Activated naive CD8-positive, alpha-beta T cell treated with anti-CD3 and anti-CD28 coated beads, Interleukin-2, amount 10 ng/mL, durations not matched to agents 7 days and 5 days (primary cell): Measurements from ENCODE around the gene NCK2. TPM values are rescaled to one million over a fixed set of nuclear protein-coding genes. Genes with fewer than 3 reads are reported as not detected.
A peak's percentile ranks its signal among the peaks of the same experiment; 100 is the strongest.
"Not testable (repeated sequence)": the region's sequence is repeated elsewhere in the genome, so short reads cannot be mapped to it uniquely, and the experiment has no call there.

Experiments used
- ATAC-seq: fragments of 150-1000 bp; cut with Tn5 transposase; one replicate; pipeline ENCODE4 v1.10.0; 2021; ENCODE audit warnings: low read depth, moderate library complexity
- POLR2A ChIA-PET: fragments of 350-600 bp; sonication (Branson Sonifier 250); formaldehyde crosslinking; loops from one replicate; lab custom pipeline; 2021; ENCODE audit warnings: antibody characterized with exemption; lab: Charles Lee
- DNase-seq: peaks from one replicate; pipeline ENCODE4 v3.0.0; 2021
- H3K27ac Mint-ChIP-seq: one replicate; pipeline ENCODE4 v1.8.0; 2022; ENCODE audit warnings: mild to moderate bottlenecking, mixed read lengths
- H3K27me3 Mint-ChIP-seq: one replicate; pipeline ENCODE4 v1.8.0; 2022; ENCODE audit warnings: mild to moderate bottlenecking, moderate library complexity, mixed read lengths
- H3K36me3 Mint-ChIP-seq: one replicate; pipeline ENCODE4 v1.8.0; 2021; ENCODE audit warnings: mild to moderate bottlenecking, mixed read lengths
- H3K4me1 Mint-ChIP-seq: one replicate; pipeline ENCODE4 v1.8.0; 2021; ENCODE audit warnings: mixed read lengths
- H3K4me3 Mint-ChIP-seq: one replicate; pipeline ENCODE4 v1.8.0; 2022; ENCODE audit warnings: mild to moderate bottlenecking, moderate library complexity, mixed read lengths
- H3K9me3 Mint-ChIP-seq: one replicate; pipeline ENCODE4 v1.8.0; 2021; ENCODE audit warnings: mixed read lengths
- total RNA-seq, 2 experiments: library from RNA; stranded (reverse); gene quantifications; one replicate each; pipeline ENCODE4 v1.2.3, GENCODE V29; 2021

Gene NCK2
- total RNA-seq, 2 experiments from 2014 or later, result 69.6 to 70.0 TPM

- ATAC-seq, result no peak
- DNase-seq, result no peak
- no peak overlapping the region for H3K27ac Mint-ChIP-seq
- peaks cover 59% of the 10 kb centered on the region for H3K36me3 Mint-ChIP-seq
- H3K27me3 Mint-ChIP-seq, result no peaks in the 10 kb centered on the region
- no peak overlapping the region for H3K4me3 Mint-ChIP-seq
- H3K9me3 Mint-ChIP-seq, result peaks cover 4% of the 10 kb centered on the region
- POLR2A ChIA-PET, result no interaction called here
- H3K4me1 Mint-ChIP-seq, result peaks cover 26% of the 10 kb centered on the region
Measured at GRCh38 chr2:105887256-105887655, 142.5 kb downstream of the NCK2 start.

GRCh38 chr2:105888625-105889024, 143.9 kb downstream of the NCK2 start:
- POLR2A ChIA-PET, result no interaction called here
- DNase-seq, result no peak
- Mint-ChIP-seq H3K36me3 (peaks cover 56% of the 10 kb centered on the region), H3K9me3 (peaks cover 4% of the 10 kb centered on the region), H3K27me3 (no peaks in the 10 kb centered on the region), H3K27ac (no peak overlapping the region), H3K4me3 (no peak overlapping the region), H3K4me1 (peaks cover 22% of the 10 kb centered on the region)
- no peak for ATAC-seq

GRCh38 chr2:105889046-105889445, 144.3 kb downstream of the NCK2 start:
- Mint-ChIP-seq H3K36me3 (peaks cover 57% of the 10 kb centered on the region), H3K4me3 (no peak overlapping the region), H3K27me3 (no peaks in the 10 kb centered on the region), H3K4me1 (peaks cover 21% of the 10 kb centered on the region), H3K9me3 (peaks cover 4% of the 10 kb centered on the region), H3K27ac (no peak overlapping the region)
- DNase-seq, result no peak
- POLR2A ChIA-PET, result no interaction called here
- ATAC-seq, result no peak

GRCh38 chr2:105890111-105890510, 145.4 kb downstream of the NCK2 start:
- POLR2A ChIA-PET, result no interaction called here
- ATAC-seq (no peak), DNase-seq (no peak)
- Mint-ChIP-seq H3K27me3 (no peaks in the 10 kb centered on the region), H3K27ac (no peak overlapping the region), H3K4me1 (peaks cover 16% of the 10 kb centered on the region), H3K9me3 (peaks cover 4% of the 10 kb centered on the region), H3K36me3 (peaks cover 62% of the 10 kb centered on the region), H3K4me3 (no peak overlapping the region)

GRCh38 chr2:105890856-105891255, 146.1 kb downstream of the NCK2 start:
- POLR2A ChIA-PET, result no interaction called here
- Mint-ChIP-seq H3K27me3 (no peaks in the 10 kb centered on the region), H3K36me3 (peaks cover 66% of the 10 kb centered on the region), H3K9me3 (peaks cover 4% of the 10 kb centered on the region), H3K27ac (no peak overlapping the region), H3K4me1 (peaks cover 17% of the 10 kb centered on the region), H3K4me3 (no peak overlapping the region)
- ATAC-seq (no peak), DNase-seq (no peak)

- Mint-ChIP-seq H3K36me3 (peaks cover 66% of the 10 kb centered on the region), H3K4me3 (no peak overlapping the region), H3K9me3 (peaks cover 9% of the 10 kb centered on the region), H3K27ac (no peak overlapping the region), H3K27me3 (no peaks in the 10 kb centered on the region), H3K4me1 (peaks cover 12% of the 10 kb centered on the region)
- POLR2A ChIA-PET, result no interaction called here
- no peak for ATAC-seq
- no peak for DNase-seq
Measured at GRCh38 chr2:105893011-105893995, 148.6 kb downstream of the NCK2 start.

- no peak overlapping the region for H3K27ac Mint-ChIP-seq
- ATAC-seq, result no peak
Measured at GRCh38 chr2:105894327-105894944, 149.7 kb downstream of the NCK2 start.

GRCh38 chr2:105895990-105896764, 151.5 kb downstream of the NCK2 start:
- no peak overlapping the region for H3K4me3 Mint-ChIP-seq
- H3K27ac Mint-ChIP-seq, result peak overlapping the region; percentile 68
- DNase-seq (no peak), ATAC-seq (peak; percentile 58)
- H3K4me1 Mint-ChIP-seq, result peaks cover 14% of the 10 kb centered on the region
- POLR2A ChIA-PET, result no interaction called here
- H3K27me3 Mint-ChIP-seq, result no peaks in the 10 kb centered on the region
- peaks cover 68% of the 10 kb centered on the region for H3K36me3 Mint-ChIP-seq
- H3K9me3 Mint-ChIP-seq, result peaks cover 27% of the 10 kb centered on the region

More at GRCh38 chr2:105894327-105894944, 149.7 kb downstream of the NCK2 start:
- Mint-ChIP-seq H3K9me3 (peaks cover 17% of the 10 kb centered on the region), H3K4me3 (no peak overlapping the region), H3K36me3 (peaks cover 67% of the 10 kb centered on the region), H3K27me3 (no peaks in the 10 kb centered on the region), H3K4me1 (peaks cover 12% of the 10 kb centered on the region)
- no peak for DNase-seq
- POLR2A ChIA-PET, result no interaction called here

- H3K27ac Mint-ChIP-seq, result no peak overlapping the region
- ATAC-seq, result no peak
- H3K4me3 Mint-ChIP-seq, result no peak overlapping the region
- peaks cover 73% of the 10 kb centered on the region for H3K36me3 Mint-ChIP-seq
- no peaks in the 10 kb centered on the region for H3K27me3 Mint-ChIP-seq
- POLR2A ChIA-PET, result no interaction called here
- no peak for DNase-seq
- peaks cover 17% of the 10 kb centered on the region for H3K4me1 Mint-ChIP-seq
- peaks cover 30% of the 10 kb centered on the region for H3K9me3 Mint-ChIP-seq
Measured at GRCh38 chr2:105896765-105897163, 152.1 kb downstream of the NCK2 start.

GRCh38 chr2:105897694-105898093, 153.0 kb downstream of the NCK2 start:
- H3K4me3 Mint-ChIP-seq, DNase-seq, ATAC-seq, H3K27ac Mint-ChIP-seq, H3K27me3 Mint-ChIP-seq, POLR2A ChIA-PET: not testable (repeated sequence)
- peaks cover 17% of the 10 kb centered on the region for H3K4me1 Mint-ChIP-seq
- H3K9me3 Mint-ChIP-seq, result peaks cover 30% of the 10 kb centered on the region
- H3K36me3 Mint-ChIP-seq, result peaks cover 76% of the 10 kb centered on the region

GRCh38 chr2:105903051-105903674, 158.5 kb downstream of the NCK2 start:
- H3K9me3 Mint-ChIP-seq, result peaks cover 23% of the 10 kb centered on the region
- no peak for ATAC-seq

GRCh38 chr2:105904938-105905337, 160.2 kb downstream of the NCK2 start:
- DNase-seq (no peak), ATAC-seq (no peak)
- peaks cover 11% of the 10 kb centered on the region for H3K9me3 Mint-ChIP-seq
- H3K4me3 Mint-ChIP-seq, result no peak overlapping the region
- H3K4me1 Mint-ChIP-seq, result peaks cover 11% of the 10 kb centered on the region
- H3K27ac Mint-ChIP-seq, result no peak overlapping the region
- H3K27me3 Mint-ChIP-seq, result no peaks in the 10 kb centered on the region
- POLR2A ChIA-PET, result no interaction called here
- H3K36me3 Mint-ChIP-seq, result peaks cover 26% of the 10 kb centered on the region

More at GRCh38 chr2:105903051-105903674, 158.5 kb downstream of the NCK2 start:
- no peak for DNase-seq
- Mint-ChIP-seq H3K36me3 (peaks cover 42% of the 10 kb centered on the region), H3K4me1 (peaks cover 11% of the 10 kb centered on the region), H3K27ac (no peak overlapping the region), H3K4me3 (no peak overlapping the region), H3K27me3 (no peaks in the 10 kb centered on the region)
- POLR2A ChIA-PET, result no interaction called here

GRCh38 chr2:105906481-105906880, 161.8 kb downstream of the NCK2 start:
- DNase-seq, result no peak
- ATAC-seq, result no peak
- Mint-ChIP-seq H3K36me3 (peaks cover 13% of the 10 kb centered on the region), H3K4me1 (peaks cover 5% of the 10 kb centered on the region), H3K4me3 (no peak overlapping the region), H3K9me3 (peaks cover 3% of the 10 kb centered on the region), H3K27me3 (no peaks in the 10 kb centered on the region), H3K27ac (no peak overlapping the region)
- POLR2A ChIA-PET, result no interaction called here
